GM06990 (cell line): ENCODE measurements around the gene RNF150.

Source experiments
- DNase-seq: peaks from one replicate; pipeline ENCODE4 v3.0.0-alpha.2; 2011; ENCODE audit not compliant: insufficient read length; ENCODE audit errors: extremely low read depth
- H3K27me3 ChIP-seq: replicated peaks from 2 replicates; pipeline ENCODE4 v1.6.0; 2011; ENCODE audit warnings: low read length; ENCODE audit not compliant: control insufficient read depth, insufficient read depth
- H3K36me3 ChIP-seq: 2 replicates; pipeline ENCODE4 v1.5.1; 2011; ENCODE audit warnings: low read length; ENCODE audit not compliant: control insufficient read depth, insufficient read depth
- H3K4me3 ChIP-seq: replicated peaks from 2 replicates; pipeline ENCODE4 v1.5.1; 2011; ENCODE audit warnings: low read depth, mild to moderate bottlenecking, control low read depth, low read length
- CTCF ChIP-seq: IDR thresholded peaks from 2 replicates; pipeline ENCODE4 v1.5.1; 2011; ENCODE audit warnings: low read length, control low read depth, mild to moderate bottlenecking, inconsistent platforms; ENCODE audit not compliant: insufficient read depth, poor library complexity, severe bottlenecking

RNF150 gene

DNA sequence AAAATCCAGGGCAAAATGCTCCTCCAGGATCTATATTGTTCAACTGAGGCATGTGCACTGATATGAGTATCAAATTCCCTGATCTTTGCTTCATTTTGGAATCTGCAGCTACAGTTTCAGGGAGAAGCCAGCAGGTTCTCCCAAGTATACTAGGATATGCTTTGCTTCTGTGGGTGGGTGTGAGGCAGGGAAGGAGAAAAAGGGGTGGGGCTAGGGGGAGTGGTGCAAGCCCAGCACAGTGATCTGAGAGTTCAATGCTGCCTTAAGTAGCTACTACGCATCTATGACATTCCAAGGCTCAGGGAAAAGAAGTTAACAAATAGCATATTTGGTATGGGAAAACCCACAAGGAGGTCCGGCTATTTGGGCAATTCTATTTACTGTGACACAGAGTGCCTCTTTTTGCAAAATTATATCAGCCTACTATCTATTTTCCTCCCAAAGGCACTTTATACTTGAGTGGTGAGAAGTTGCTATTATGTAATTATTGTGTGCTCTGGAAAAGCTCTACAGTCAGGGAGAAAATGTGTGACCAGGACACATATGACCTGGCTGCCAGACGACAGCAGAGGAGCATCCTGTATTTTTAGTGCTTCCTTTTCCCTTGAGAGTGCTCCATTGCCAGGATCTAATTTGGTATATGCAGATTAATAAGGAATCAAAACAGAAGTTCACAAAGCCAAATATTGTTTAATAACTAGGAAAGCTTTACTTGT is 162.0 kb downstream of the RNF150 start:
- Histone ChIP-seq H3K4me3 (no peak overlapping the region), H3K36me3 (no peaks in the 10 kb centered on the region), H3K27me3 (no peaks in the 10 kb centered on the region)
- no peak for DNase-seq
- no peak for TF ChIP-seq CTCF

DNA sequence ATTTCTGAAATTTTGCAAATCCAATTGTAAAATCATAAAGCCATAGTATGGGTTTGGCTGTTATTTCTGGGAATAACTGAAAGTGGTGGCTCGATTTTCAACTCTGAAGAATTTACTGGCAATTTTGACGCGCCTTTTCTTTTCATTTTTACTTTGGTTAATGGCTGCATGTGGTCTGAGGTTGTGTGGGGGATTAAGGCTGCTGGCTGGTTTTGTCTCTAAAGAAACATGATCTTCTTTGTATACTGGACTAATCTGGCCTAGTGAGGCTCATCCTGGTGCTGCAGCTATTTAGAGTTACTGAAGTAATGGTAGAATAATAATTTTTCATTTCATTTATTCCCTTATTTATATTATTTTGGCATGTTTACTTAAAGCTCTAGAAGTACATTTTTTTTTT is 164.0 kb downstream of the RNF150 start:
- no peak for TF ChIP-seq CTCF
- Histone ChIP-seq H3K36me3 (no peaks in the 10 kb centered on the region), H3K4me3 (no peak overlapping the region), H3K27me3 (no peaks in the 10 kb centered on the region)
- DNase-seq: no peak

- no peak for TF ChIP-seq CTCF
- Histone ChIP-seq H3K36me3 (no peaks in the 10 kb centered on the region), H3K4me3 (no peak overlapping the region), H3K27me3 (no peaks in the 10 kb centered on the region)
- DNase-seq: no peak
Measured at GRCh38 chr4:140968371-140968770, 164.9 kb downstream of the RNF150 start.

- no peak overlapping the region for H3K4me3 ChIP-seq
- no peaks in the 10 kb centered on the region for H3K27me3 ChIP-seq
- H3K36me3 ChIP-seq: no peaks in the 10 kb centered on the region
- DNase-seq: no peak
- TF ChIP-seq CTCF: no peak
Measured at GRCh38 chr4:140963883-140964282, 169.4 kb downstream of the RNF150 start.

- TF ChIP-seq CTCF: no peak
- Histone ChIP-seq H3K27me3 (no peaks in the 10 kb centered on the region), H3K4me3 (no peak overlapping the region), H3K36me3 (no peaks in the 10 kb centered on the region)
- no peak for DNase-seq
Measured at GRCh38 chr4:140955641-140956040, 177.6 kb downstream of the RNF150 start.

GRCh38 chr4:140952717-140953116 is 180.6 kb downstream of the RNF150 start:
- no peaks in the 10 kb centered on the region for H3K27me3 ChIP-seq
- no peak for DNase-seq
- H3K36me3 ChIP-seq: no peaks in the 10 kb centered on the region
- TF ChIP-seq CTCF: no peak
- no peak overlapping the region for H3K4me3 ChIP-seq
